GM21381 (cell line): ENCODE measurements around the gene SMC2.

Experiments used
- ATAC-seq: cut with Tn5 transposase; IDR thresholded peaks from one replicate; pipeline ENCODE4 v1.9.1; 2021; ENCODE audit warnings: mild to moderate bottlenecking, moderate library complexity; ENCODE audit not compliant: unreplicated experiment

SMC2 gene

DNA sequence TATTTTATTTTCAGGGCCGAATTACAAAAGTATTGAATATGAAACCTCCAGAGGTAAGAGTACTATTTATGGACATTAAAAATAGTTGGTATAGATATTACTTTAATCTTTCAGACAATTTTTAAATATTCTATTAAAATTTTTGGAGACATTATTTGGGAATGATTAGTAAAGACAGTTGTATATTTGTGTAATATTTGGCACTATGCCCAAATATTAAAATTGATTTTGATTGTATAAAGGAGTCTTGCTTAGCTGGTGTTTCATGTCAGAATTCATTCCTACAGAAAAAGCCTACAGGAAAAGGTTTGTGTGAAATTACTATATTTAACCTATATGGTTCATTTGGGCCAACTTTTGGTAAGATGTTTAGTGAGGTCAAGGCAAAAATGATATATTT is 5.5 kb downstream of the SMC2 start:
- ATAC-seq: no peak

DNA sequence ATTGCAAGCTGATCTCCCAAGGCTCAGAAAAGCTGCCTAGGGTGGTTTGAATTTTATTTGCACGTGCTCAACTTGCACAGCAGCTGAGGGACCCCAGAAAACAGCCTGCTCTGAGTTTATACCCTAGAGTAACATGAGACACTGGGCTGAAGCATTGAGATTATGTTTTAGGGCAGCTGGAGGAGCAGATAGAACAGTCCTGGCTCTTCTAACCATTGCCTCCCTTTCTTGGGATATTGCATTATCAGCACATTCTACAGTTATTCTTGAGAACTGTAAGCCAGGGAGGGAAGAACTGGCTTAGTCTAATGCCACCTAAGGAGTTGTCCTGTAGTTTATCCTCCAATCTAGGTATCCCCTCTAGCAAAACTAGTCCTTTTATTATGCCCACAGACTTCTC is 10.3 kb downstream of the SMC2 start:
- ATAC-seq: no peak

DNA sequence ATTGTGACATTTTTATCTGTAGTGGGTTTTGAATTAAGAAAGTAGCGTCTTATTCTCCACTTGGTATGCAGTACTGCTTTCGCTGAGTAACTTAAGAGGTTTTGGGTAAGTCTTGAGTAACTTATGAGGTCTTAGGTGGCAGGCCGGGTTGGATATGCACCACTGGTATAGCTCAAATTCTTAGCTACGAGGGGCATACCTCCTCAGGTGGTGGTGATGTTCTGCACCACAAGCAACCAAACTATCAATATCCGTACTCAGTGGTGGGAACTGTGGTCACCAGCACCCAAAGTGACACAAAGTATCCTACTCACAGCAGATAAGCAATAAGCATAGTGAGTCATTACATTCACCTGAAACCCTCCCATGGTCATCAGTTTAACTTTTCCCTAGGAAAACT is 13.7 kb downstream of the SMC2 start:
- ATAC-seq: no peak

GRCh38 chr9:104108315-104108714 is 14.2 kb downstream of the SMC2 start:
- ATAC-seq: no peak

GRCh38 chr9:104110509-104110908 is 16.4 kb downstream of the SMC2 start:
- no peak for ATAC-seq

DNA sequence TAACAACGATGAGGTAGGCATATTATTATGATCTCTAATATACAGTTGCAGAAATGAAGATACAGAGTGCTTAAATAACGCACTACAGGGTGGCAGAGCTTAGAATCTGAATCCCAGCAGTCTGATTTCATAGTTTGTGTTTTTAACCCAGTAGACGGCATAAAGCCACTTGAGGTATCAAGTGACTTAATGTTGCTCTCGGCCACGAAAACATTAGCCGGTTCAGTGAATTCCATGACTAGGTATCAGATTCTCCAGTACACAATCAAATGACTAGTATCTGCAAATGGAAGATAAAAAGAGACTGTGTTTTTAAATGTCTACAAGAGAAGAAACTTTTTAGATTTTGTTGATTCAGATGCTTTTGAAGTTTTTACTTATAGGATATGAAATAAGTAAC is 24.8 kb downstream of the SMC2 start:
- no peak for ATAC-seq

DNA sequence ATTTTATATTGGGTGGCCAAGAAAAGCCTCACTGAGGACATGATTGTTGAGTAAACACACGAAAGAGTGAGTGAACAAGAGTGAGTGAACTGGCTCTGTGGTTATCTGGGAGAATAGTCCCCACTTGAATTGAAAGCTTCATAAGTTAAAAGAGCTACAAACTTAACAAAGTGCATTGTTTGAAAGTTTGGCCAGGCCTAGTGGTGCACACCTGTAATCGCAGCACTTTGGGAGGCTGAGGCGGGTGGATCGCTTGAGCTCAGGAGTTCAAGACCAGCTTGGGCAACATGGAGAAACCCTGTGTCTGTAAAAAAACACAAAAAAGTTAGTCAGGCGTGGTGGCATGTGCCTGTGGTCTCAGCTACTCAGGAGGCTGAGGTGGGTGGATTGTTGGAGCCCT is 26.9 kb downstream of the SMC2 start:
- no peak for ATAC-seq

DNA sequence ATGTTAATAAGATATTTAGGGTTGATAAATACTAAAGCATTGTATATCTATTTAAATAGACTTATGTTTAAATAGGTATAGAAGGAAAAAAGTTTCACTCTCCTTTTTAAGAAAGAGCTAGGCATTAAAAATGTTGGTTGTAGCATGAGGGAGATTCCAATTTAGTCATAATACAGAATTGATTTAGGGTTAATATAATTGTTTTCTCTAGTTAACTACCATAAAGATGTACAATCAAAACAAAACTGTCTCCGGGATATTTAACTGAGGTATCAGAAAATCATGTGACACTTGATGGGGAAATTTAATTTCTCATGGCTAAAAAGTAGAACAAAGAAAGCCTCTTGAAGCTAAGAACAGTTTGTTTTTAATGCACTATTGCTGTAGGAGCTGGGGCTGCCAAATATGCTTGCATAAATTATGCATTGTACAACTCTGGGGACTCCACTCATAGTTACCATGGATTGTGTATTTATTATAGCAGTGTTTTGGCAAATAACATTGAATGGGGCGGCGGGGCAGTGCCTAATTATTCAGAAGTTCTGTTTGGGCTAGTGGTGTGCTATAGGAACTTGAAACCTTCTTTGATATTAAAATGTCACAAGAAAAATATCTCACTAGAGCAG is 44.2 kb downstream of the SMC2 start:
- ATAC-seq: no peak

DNA sequence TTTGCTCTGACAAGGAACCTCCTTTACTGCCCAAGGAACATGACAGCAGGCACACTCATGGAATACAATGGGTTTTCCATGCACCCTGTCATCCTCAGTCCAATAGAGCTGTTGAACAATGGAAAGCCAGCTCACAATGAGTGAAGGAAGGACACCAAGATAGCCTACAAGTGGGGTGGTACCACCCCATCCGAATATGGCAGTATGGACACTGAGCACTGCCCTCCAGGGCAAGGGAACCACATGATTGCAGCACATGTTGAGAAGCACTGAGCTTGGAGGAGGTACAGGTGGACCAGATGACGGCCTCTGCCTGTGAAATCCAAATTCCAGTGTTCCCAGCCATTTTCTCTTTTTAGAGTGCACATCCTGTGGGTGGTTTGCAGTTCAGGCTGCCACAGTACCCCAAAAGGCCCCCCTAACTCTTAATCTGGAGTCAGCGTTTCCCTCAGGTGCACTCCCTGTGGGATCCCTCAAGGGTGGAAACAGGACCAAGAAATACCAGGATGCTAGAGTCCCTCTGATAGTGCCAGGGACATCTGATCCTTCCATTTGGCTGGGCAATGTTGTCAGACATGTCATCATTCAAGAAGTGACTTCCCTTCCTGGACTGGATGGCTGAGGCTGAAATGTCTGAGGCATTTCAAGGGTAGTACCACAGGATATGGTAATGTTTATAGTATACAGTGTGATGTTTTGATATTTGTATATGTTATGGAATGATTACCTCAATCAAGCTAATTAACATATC is 48.9 kb downstream of the SMC2 start:
- ATAC-seq: no peak

- no peak for ATAC-seq
Observed at GRCh38 chr9:104143550-104143910, 49.4 kb downstream of the SMC2 start.

DNA sequence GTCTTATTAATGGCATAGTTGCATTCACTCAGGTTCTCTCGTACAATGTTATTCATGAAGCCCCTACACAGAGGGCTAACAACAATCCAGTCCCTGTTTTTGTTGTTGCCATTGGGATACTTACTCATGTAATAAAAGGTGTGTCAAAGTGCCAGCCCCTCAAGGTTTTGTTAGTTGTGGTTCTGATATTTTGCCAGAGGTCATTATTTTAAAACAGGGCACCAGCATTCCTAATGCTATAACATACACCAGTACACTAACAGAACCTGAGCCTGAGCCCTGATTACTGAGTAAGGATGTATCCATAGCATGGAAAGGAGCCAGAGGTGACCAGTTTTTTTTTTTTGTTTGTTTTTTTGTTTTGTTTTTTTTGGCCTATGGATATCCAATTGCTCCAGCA is 50.2 kb downstream of the SMC2 start:
- no peak for ATAC-seq

DNA sequence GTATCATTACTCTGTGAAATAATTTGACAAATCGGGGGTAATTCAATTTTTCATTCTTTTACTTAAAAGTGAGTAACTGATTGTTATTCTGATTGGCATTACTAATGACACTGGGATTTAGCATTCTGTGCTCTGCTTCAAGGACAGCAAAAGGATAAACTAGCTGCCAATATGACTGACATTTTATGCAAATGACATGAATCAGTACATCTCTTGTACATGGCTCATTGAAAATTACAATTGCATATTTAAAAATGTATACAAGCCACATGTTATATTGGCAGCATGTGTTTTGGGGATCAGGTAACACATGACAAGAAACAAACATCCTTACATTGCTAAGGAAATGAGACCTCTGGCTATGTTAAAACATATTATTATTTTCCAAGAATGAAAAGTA is 79.0 kb downstream of the SMC2 start:
- no peak for ATAC-seq

GRCh38 chr9:104177003-104177611 is 83.0 kb downstream of the SMC2 start:
- ATAC-seq: peak; percentile 55

- ATAC-seq: peak; percentile 92
Observed at GRCh38 chr9:104177676-104178075, 83.6 kb downstream of the SMC2 start.
